Heart left ventricle (tissue), 13 donors: ENCODE data around the gene CABLES2.

Source experiments
- CTCF ChIP-seq, 12 donors: fragments of 200-600 bp; sonication (generic) in 4 of 12; IDR thresholded peaks; one replicate each; pipeline versions ENCODE4 v1.5.0 to v1.8.0; 2018 to 2022; ENCODE audit warnings: antibody characterized with exemption in 12 of 12, mild to moderate bottlenecking in 5 of 12
- POLR2A ChIP-seq, 2 donors: fragments of 450-650 bp; IDR thresholded peaks; one replicate each; pipeline ENCODE4 v1.6.1; 2017; ENCODE audit warnings: antibody characterized with exemption in 2 of 2, mild to moderate bottlenecking in 2 of 2, moderate library complexity in 2 of 2
- donor health status: ischemic (EF 13 %, LVEDD 7.1; RV severe dilation, severe dysfunction).
- donor health status: DM: no; HTN: yes; CAD: no.
- donor health status: DM: no; HTN: no; CAD: no.
- donor health status: ischemic (EF 25% LVEDD 6.9; RV normal size, moderate dysfunction).
- donor health status: ischemic (EF 25% LVEDD 5.7; RV mildly dilated, moderate dysfunction).
- donor health status: ischemic (EF 35%, LVEDD 5.7; RV mildly dilated, moderate dysfunction).
- donor health status: nonischemic (EF 11% LVEDD 7.7; RV severe dilation, severe dysfunction).
- donor health status: DM: yes; HTN: yes; CAD: no.
- donor health status: PGD.
- donor health status: ischemic (EF 29% LVEDD 5.4; RV normal size, mild dysfunction).
- donor health status: nonischemic (EF 23%, LVEDD 6.1; RV moderate dilation, normal function).

GRCh38 chr20:62417981-62418708 is 11.1 kb upstream of the CABLES2 start:
- TF ChIP-seq CTCF (IDR thresholded peaks at IDR 0.05) (no peak), POLR2A (IDR thresholded peaks at IDR 0.05) (no peak)
